ENCODE data around the gene ESD. TPM values are rescaled to one million over a fixed set of nuclear protein-coding genes. Genes with fewer than 3 reads are reported as not detected.
"Not testable (repeated sequence)": the region's sequence is repeated elsewhere in the genome, so short reads cannot be mapped to it uniquely, and the experiment has no call there.

The ESD gene
- total RNA-seq, 1 donor from 2014 or later = 73.5 TPM

DNA sequence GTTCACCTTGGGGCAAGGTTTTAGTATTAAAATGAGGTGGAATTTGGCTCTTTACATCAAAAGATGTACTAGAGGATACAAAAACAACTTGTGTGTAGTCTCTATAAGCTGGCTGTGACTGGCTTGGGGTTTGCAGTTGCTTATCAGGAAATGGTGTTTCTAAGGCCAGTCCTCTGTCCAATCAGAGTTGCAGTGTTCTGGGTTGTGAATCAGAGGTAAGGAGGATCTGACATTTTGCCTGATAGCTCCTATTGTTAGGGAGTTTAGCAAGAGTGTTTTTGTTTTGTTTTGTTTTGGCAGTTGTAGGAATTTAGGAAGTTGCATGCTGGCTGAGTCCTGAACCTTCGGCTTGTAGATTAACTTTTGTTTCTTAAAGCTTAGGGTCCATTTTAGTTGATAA, 20.1 kb upstream of the ESD start:
- Mint-ChIP-seq H3K4me1 (no peaks in the 10 kb centered on the region), H3K27me3 (peaks cover 17% of the 10 kb centered on the region), H3K27ac (no peak overlapping the region), H3K9me3 (peaks cover 9% of the 10 kb centered on the region), H3K4me3 (no peak overlapping the region), H3K36me3 (ENCODE audit: low read depth) (peaks cover 4% of the 10 kb centered on the region)
- DNase-seq (no peak), ATAC-seq (ENCODE audit: low read depth) (no peak)
- TF ChIP-seq, protein P1, sequence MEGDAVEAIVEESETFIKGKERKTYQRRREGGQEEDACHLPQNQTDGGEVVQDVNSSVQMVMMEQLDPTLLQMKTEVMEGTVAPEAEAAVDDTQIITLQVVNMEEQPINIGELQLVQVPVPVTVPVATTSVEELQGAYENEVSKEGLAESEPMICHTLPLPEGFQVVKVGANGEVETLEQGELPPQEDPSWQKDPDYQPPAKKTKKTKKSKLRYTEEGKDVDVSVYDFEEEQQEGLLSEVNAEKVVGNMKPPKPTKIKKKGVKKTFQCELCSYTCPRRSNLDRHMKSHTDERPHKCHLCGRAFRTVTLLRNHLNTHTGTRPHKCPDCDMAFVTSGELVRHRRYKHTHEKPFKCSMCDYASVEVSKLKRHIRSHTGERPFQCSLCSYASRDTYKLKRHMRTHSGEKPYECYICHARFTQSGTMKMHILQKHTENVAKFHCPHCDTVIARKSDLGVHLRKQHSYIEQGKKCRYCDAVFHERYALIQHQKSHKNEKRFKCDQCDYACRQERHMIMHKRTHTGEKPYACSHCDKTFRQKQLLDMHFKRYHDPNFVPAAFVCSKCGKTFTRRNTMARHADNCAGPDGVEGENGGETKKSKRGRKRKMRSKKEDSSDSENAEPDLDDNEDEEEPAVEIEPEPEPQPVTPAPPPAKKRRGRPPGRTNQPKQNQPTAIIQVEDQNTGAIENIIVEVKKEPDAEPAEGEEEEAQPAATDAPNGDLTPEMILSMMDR (IDR thresholded peaks at IDR 0.05) = no peak
- ChIA-PET POLR2A (no interaction called here), CTCF (no interaction called here)
- intact Hi-C loops (cut with micrococcal nuclease) = no loop called here

DNA sequence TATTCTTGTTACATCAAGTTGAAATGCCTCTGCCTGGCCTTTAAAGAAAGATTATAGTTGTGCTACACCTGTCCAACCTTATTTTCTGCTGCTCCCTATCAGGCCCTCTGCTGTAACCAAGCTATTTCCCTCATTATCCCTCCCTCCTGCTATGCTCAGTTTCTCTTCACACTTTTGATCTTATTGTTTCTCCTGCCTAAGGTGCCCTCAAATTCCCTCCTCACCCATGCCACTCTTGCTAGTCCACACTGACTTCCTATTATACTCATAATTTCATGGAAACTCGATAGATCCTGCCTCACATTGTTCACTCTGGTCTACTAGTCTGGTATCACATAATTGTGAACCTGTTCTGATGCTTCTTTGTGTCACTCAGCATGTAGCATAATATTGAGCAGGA, 19.4 kb upstream of the ESD start:
- ChIA-PET POLR2A (no interaction called here), CTCF (no interaction called here)
- Mint-ChIP-seq H3K36me3 (ENCODE audit: low read depth) (peaks cover 5% of the 10 kb centered on the region), H3K27me3 (peaks cover 17% of the 10 kb centered on the region), H3K9me3 (peaks cover 15% of the 10 kb centered on the region), H3K27ac (no peak overlapping the region), H3K4me1 (no peaks in the 10 kb centered on the region), H3K4me3 (no peak overlapping the region)
- DNase-seq (no peak), ATAC-seq (ENCODE audit: low read depth) (no peak)
- TF ChIP-seq, protein P1 (IDR thresholded peaks at IDR 0.05) = no peak
- intact Hi-C loops (cut with micrococcal nuclease) = no loop called here

DNA sequence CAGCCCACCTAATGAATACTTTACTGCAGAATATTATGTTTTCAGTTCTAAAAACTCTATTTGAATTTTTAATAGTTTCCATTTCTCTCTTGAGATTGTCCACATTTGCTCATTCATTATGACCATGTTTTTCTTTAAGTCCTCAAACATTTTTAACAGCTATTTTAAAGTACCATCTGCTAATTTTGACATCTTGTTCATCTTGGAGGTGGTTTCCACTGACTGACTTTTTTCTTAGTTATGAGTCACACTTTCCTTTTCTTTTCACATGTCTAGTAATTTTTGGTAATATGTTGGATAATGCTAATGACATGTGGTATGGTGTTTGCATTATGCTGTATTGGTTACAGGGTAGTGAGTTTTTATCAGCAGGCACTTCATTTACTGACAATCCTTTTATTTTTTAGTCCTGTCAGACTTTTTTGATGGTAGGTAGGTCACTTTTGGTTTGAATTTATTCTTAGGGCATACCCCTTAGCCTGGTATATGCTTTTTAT, 15.4 kb upstream of the ESD start:
- Mint-ChIP-seq H3K27ac (no peak overlapping the region), H3K4me3 (no peak overlapping the region), H3K9me3 (peaks cover 15% of the 10 kb centered on the region), H3K4me1 (no peaks in the 10 kb centered on the region), H3K36me3 (ENCODE audit: low read depth) (peaks cover 5% of the 10 kb centered on the region), H3K27me3 (peaks cover 20% of the 10 kb centered on the region)
- DNase-seq (no peak), ATAC-seq (ENCODE audit: low read depth) (no peak)
- intact Hi-C loops (cut with micrococcal nuclease) = no loop called here
- CTCF ChIA-PET = no interaction called here
- POLR2A ChIA-PET = no interaction called here
- TF ChIP-seq, protein P1 (IDR thresholded peaks at IDR 0.05) = no peak

DNA sequence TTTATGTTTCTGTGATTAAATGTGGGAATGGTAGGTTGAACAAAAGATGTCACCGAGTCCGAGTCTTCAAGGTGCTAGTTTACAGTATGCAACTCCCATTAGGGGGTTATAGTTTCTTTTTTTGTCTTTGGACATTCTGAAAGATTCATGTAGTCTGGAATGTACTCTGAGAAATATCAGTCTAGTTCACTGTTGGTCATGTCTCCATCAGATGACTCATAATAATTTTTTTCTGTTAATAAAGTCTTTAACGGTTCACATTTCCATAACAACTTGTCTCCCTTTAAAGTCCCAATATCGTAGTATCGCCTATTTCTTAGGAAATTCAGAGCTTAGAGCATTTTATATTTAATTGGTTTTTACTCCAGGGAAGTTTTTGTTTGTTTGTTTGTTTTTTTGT, 13.5 kb upstream of the ESD start:
- CTCF ChIA-PET = no interaction called here
- Mint-ChIP-seq H3K4me1 (no peaks in the 10 kb centered on the region), H3K4me3 (no peak overlapping the region), H3K27me3 (peaks cover 15% of the 10 kb centered on the region), H3K9me3 (peaks cover 15% of the 10 kb centered on the region), H3K27ac (no peak overlapping the region), H3K36me3 (ENCODE audit: low read depth) (peaks cover 5% of the 10 kb centered on the region)
- TF ChIP-seq, protein P1 (IDR thresholded peaks at IDR 0.05) = no peak
- POLR2A ChIA-PET = no interaction called here
- ATAC-seq (ENCODE audit: low read depth) (no peak), DNase-seq (no peak)
- intact Hi-C loops (cut with micrococcal nuclease) = no loop called here

DNA sequence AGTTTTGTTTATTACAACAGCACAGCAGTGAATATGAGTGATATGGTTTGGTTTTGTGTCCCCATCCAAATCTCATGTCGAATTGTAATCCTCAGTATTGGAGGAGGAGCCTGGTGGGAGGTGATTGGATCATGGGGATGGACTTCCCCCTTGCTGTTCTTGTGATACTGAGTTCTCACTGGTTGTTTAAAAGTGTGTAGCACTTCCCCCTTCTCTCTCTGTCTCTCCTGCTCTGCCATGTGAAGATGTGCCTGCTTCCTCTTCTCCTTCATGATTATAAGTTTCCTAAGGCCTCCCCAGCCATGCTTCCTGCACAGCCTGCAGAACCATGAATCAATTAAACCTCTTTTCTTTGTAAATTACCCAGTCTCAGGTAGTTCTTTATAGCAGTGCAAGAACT, 8.0 kb upstream of the ESD start:
- H3K4me3 Mint-ChIP-seq; H3K9me3 Mint-ChIP-seq; CTCF ChIA-PET; H3K4me1 Mint-ChIP-seq; intact Hi-C loops (cut with micrococcal nuclease); ATAC-seq (ENCODE audit: low read depth); H3K36me3 Mint-ChIP-seq (ENCODE audit: low read depth); DNase-seq; POLR2A ChIA-PET; H3K27ac Mint-ChIP-seq: not testable (repeated sequence)
- H3K27me3 Mint-ChIP-seq = peaks cover 12% of the 10 kb centered on the region

DNA sequence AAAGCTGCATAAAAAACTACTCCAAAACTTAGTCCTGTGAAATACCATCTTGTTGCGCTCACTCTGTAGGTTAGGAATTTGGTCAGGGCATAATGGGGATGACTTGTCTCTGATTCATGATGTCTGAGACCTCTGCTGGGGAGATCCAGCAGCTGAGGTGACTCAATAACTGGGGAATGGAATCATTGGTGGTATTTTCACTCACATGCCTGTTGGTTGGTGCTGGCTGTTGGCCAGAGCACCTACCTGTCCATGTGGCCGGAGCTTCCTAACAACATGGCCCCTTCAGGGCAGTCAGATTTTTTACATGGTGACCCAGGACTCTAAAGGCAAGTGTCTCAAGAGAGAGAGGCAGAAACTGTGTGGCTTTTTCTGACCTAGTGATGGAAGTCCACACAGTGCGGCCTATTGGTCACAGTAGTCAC, 7.4 kb upstream of the ESD start:
- intact Hi-C loops (cut with micrococcal nuclease) = no loop called here
- Mint-ChIP-seq H3K4me1 (no peaks in the 10 kb centered on the region), H3K9me3 (no peaks in the 10 kb centered on the region), H3K27ac (no peak overlapping the region), H3K4me3 (no peak overlapping the region), H3K27me3 (peaks cover 10% of the 10 kb centered on the region), H3K36me3 (ENCODE audit: low read depth) (no peaks in the 10 kb centered on the region)
- ChIA-PET POLR2A (no interaction called here), CTCF (interaction anchor here (0.7 kb wide), 1 partner anchor 15 kb away, joined by 3 read pairs; no protein-coding TSS in a partner anchor)
- TF ChIP-seq, protein P1 (IDR thresholded peaks at IDR 0.05) = no peak
- ATAC-seq (ENCODE audit: low read depth) (no peak), DNase-seq (no peak)

All from activated B cell treated with CpG ODN at 0.5 μM for 24 hours (primary cell).